Mesodermal cell (in vitro differentiated cells): ENCODE measurements around the gene BGLAP.

ENCODE experiments used
- H3K27ac ChIP-seq: 2 replicates; pipeline ENCODE4 v1.7.0; 2013; ENCODE audit warnings: mild to moderate bottlenecking, low read depth, low read length, moderate library complexity; ENCODE audit not compliant: severe bottlenecking
- H3K36me3 ChIP-seq: 2 replicates; pipeline ENCODE4 v1.7.1; 2013; ENCODE audit warnings: mild to moderate bottlenecking, low read length, moderate library complexity; ENCODE audit not compliant: control insufficient read depth, insufficient read depth
- H3K4me1 ChIP-seq: one replicate; pipeline ENCODE4 v1.7.1; 2013; ENCODE audit warnings: mild to moderate bottlenecking, low read length; ENCODE audit not compliant: insufficient read depth, control insufficient read depth, poor library complexity, severe bottlenecking
- H3K4me3 ChIP-seq: 2 replicates; pipeline ENCODE4 v1.7.0; 2013; ENCODE audit warnings: low read length, control low read depth, mild to moderate bottlenecking; ENCODE audit not compliant: insufficient read depth, poor library complexity, severe bottlenecking; ENCODE audit errors: extremely low read depth
- H3K9me3 ChIP-seq: 2 replicates; pipeline ENCODE4 v1.7.1; 2013; ENCODE audit warnings: mild to moderate bottlenecking, low read length, moderate library complexity; ENCODE audit not compliant: control insufficient read depth
- WGBS, 2 experiments: methylation state at CpG; one replicate each; pipeline ENCODE4 v1.1.5; 2013; ENCODE audit warnings: missing lambda C conversion rate in 2 of 2; ENCODE audit not compliant: insufficient coverage in 2 of 2; 5-methylcytosine and 5-hydroxymethylcytosine counted together

BGLAP gene

GRCh38 chr1:156257711-156258110 is 15.7 kb downstream of the BGLAP start:
- Histone ChIP-seq H3K4me1 (peaks cover 29% of the 10 kb centered on the region), H3K27ac (peak overlapping the region; percentile 31), H3K4me3 (no peak overlapping the region), H3K9me3 (no peaks in the 10 kb centered on the region), H3K36me3 (peaks cover 92% of the 10 kb centered on the region)
- WGBS, 2 experiments = 92% methylated on average over 2 of the region's 2 CpGs; no CpG with 5 or more reads in 1 of the 2 experiments

GRCh38 chr1:156258859-156259258 is 16.9 kb downstream of the BGLAP start:
- peaks cover 92% of the 10 kb centered on the region for H3K36me3 ChIP-seq
- H3K27ac ChIP-seq = no peak overlapping the region
- no peak overlapping the region for H3K4me3 ChIP-seq
- H3K4me1 ChIP-seq = peaks cover 23% of the 10 kb centered on the region
- no peaks in the 10 kb centered on the region for H3K9me3 ChIP-seq
- WGBS, 2 experiments = 94 to 100% methylated on average over 5 to 7 of the region's 8 CpGs

- Histone ChIP-seq H3K27ac (no peak overlapping the region), H3K4me1 (peaks cover 20% of the 10 kb centered on the region), H3K9me3 (no peaks in the 10 kb centered on the region), H3K36me3 (peaks cover 94% of the 10 kb centered on the region), H3K4me3 (no peak overlapping the region)
- WGBS, 2 experiments = 88% methylated on average over 3 of the region's 3 CpGs; no CpG with 5 or more reads in 1 of the 2 experiments
Measured at GRCh38 chr1:156259805-156260204, 17.8 kb downstream of the BGLAP start.

GRCh38 chr1:156260896-156261295 is 18.9 kb downstream of the BGLAP start:
- Histone ChIP-seq H3K4me3 (no peak overlapping the region), H3K4me1 (peaks cover 20% of the 10 kb centered on the region), H3K9me3 (no peaks in the 10 kb centered on the region), H3K27ac (no peak overlapping the region), H3K36me3 (peaks cover 96% of the 10 kb centered on the region)
- WGBS, 2 experiments = 78 to 100% methylated on average over 1 of the region's 2 CpGs

GRCh38 chr1:156262461-156263287 is 20.7 kb downstream of the BGLAP start:
- peaks cover 6% of the 10 kb centered on the region for H3K4me1 ChIP-seq
- WGBS, 2 experiments = 97 to 98% methylated on average over 8 of the region's 9 CpGs
- H3K36me3 ChIP-seq = peaks cover 97% of the 10 kb centered on the region
- H3K27ac ChIP-seq = no peak overlapping the region
- no peaks in the 10 kb centered on the region for H3K9me3 ChIP-seq
- H3K4me3 ChIP-seq = no peak overlapping the region

GRCh38 chr1:156263288-156263655 is 21.3 kb downstream of the BGLAP start:
- Histone ChIP-seq H3K27ac (no peak overlapping the region), H3K4me1 (peaks cover 3% of the 10 kb centered on the region), H3K9me3 (no peaks in the 10 kb centered on the region), H3K4me3 (no peak overlapping the region), H3K36me3 (peaks cover 97% of the 10 kb centered on the region)
- WGBS, 2 experiments = 99 to 100% methylated on average over 8 of the region's 9 CpGs

- Histone ChIP-seq H3K9me3 (no peaks in the 10 kb centered on the region), H3K27ac (no peak overlapping the region), H3K36me3 (peaks cover 90% of the 10 kb centered on the region), H3K4me3 (no peak overlapping the region), H3K4me1 (peaks cover 11% of the 10 kb centered on the region)
- 95 to 96% methylated on average over 11 to 13 of the region's 13 CpGs for WGBS, 2 experiments
Measured at GRCh38 chr1:156266051-156266450, 24.1 kb downstream of the BGLAP start.

- Histone ChIP-seq H3K36me3 (peaks cover 93% of the 10 kb centered on the region), H3K4me3 (no peak overlapping the region), H3K4me1 (peaks cover 11% of the 10 kb centered on the region), H3K9me3 (no peaks in the 10 kb centered on the region), H3K27ac (no peak overlapping the region)
- 100% methylated on average over 1 of the region's 4 CpGs; no CpG with 5 or more reads in 1 of the 2 experiments for WGBS, 2 experiments
Measured at GRCh38 chr1:156268336-156268735, 26.4 kb downstream of the BGLAP start.

- 94 to 100% methylated on average over 1 to 2 of the region's 3 CpGs for WGBS, 2 experiments
- Histone ChIP-seq H3K4me3 (no peak overlapping the region), H3K27ac (no peak overlapping the region), H3K4me1 (peaks cover 11% of the 10 kb centered on the region), H3K36me3 (peaks cover 93% of the 10 kb centered on the region), H3K9me3 (no peaks in the 10 kb centered on the region)
Measured at GRCh38 chr1:156270314-156270713, 28.3 kb downstream of the BGLAP start.

- no peak overlapping the region for H3K27ac ChIP-seq
- peaks cover 89% of the 10 kb centered on the region for H3K36me3 ChIP-seq
- H3K9me3 ChIP-seq = no peaks in the 10 kb centered on the region
- peaks cover 5% of the 10 kb centered on the region for H3K4me1 ChIP-seq
- H3K4me3 ChIP-seq = no peak overlapping the region
Measured at GRCh38 chr1:156276532-156276931, 34.5 kb downstream of the BGLAP start.

- Histone ChIP-seq H3K4me3 (no peak overlapping the region), H3K9me3 (no peaks in the 10 kb centered on the region), H3K4me1 (peaks cover 7% of the 10 kb centered on the region), H3K27ac (no peak overlapping the region), H3K36me3 (peaks cover 84% of the 10 kb centered on the region)
- WGBS, 2 experiments = 95 to 98% methylated on average over 5 to 6 of the region's 6 CpGs
Measured at GRCh38 chr1:156276966-156277381, 35.0 kb downstream of the BGLAP start.
